Left renal pelvis (tissue), 4 donors: ENCODE measurements around the gene GRK5. TPM values are rescaled to one million over a fixed set of nuclear protein-coding genes. Genes with fewer than 3 reads are reported as not detected.
"Not testable (repeated sequence)": the region's sequence is repeated elsewhere in the genome, so short reads cannot be mapped to it uniquely, and the experiment has no call there.

ENCODE experiments used
- DNase-seq, 4 donors: peaks; one replicate each; pipeline ENCODE4 v3.0.0-alpha.2; 2013; ENCODE audit warnings: low read depth in 4 of 4, low spot score in 3 of 4
- polyA plus RNA-seq, 4 donors: library from polyadenylated mRNA; unstranded; fragments of 120-200 nt; gene quantifications; one replicate each; pipeline ENCODE4 v1.2.1, GENCODE V29; 2013; ENCODE audit not compliant: insufficient read length in 4 of 4

The GRK5 gene
- polyA plus RNA-seq, 4 donors: 14.5 to 35.1 (median 18.2) TPM

DNA sequence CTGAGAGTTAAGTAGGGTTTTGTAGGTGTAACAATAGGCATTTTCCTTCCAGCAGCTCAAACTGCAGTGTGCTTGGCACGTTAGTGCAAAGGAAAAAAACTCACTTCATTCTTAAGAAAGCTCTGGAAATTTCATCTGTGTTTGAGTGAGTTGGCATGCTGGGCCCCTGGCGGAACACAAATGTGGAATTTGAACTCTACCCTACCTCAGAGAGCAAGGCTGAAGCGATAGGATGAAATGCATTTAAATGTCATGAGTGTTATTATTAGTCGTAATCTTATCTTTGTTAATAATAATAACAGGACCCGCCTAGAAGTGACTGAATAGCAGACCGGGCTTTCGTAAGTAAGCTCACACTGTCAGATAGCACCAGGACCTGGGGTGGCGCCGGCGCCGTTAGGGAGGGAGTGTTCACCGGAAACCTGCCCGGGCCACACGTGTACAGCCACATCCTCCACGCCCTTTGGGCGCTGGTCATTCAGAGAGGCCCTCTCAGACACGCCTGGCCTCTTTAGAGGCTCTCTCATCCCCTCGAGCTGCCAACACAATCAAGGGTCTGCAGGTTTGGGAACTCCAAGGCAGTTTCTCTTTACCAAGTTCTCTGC, 63.5 kb downstream of the GRK5 start:
- no peak for DNase-seq

DNA sequence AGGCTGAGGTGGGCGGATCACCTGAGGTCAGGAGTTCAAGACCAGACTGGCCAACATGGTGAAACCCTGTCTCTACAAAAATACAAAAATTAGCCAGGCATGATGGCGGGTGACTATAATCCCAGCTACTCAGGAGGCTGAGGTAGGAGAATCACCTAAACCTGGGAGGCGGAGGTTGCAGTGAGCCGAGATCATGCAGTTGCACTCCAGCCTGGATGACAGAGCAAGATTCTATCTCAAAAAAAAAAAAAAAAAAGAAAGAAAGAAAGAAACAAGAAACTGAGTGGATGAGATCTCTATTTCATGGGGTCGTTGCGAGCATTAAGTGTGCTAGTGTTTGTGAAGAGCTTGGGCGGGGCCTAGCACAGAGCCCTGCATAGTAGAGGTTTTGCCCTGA, 65.0 kb downstream of the GRK5 start:
- DNase-seq: not testable (repeated sequence)

DNA sequence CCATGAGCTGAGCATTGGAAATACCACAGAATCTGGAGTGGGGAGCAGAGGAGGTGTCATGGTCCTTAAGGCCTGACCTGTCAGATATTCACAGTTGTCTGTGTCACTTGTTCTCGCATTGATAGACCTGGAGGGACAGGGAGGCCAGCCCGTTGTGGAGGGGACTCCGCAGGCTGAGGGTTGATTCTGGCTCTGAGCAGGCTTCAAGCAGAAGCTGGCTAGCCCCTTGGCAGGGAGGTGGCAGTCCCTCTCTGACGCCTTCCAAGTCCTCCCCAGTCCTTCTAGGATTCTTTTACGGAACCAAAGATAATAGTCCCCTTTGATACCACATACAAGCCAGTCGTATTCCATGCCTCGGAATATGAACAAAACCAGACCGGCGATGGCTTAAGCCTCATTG, 65.4 kb downstream of the GRK5 start:
- DNase-seq: no peak

DNA sequence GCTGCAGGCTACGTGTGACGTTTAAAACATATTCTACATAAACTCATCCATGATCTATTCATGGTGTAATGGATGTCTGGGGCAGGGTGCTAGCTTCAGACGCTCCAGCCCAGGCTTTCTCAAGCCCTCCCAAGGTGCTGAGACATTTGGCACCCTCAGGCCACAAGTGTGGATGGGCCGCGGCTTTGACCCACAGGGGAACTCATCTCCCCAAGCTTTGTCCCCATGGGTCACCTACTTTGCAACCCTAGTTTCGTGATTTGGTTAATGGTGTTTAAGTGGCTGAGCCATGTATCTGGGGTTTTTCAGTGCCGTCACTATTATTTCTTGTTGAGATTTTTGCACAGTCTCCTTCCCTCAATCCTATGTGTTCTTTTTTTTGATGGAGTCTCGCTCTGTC, 66.0 kb downstream of the GRK5 start:
- DNase-seq: no peak

DNA sequence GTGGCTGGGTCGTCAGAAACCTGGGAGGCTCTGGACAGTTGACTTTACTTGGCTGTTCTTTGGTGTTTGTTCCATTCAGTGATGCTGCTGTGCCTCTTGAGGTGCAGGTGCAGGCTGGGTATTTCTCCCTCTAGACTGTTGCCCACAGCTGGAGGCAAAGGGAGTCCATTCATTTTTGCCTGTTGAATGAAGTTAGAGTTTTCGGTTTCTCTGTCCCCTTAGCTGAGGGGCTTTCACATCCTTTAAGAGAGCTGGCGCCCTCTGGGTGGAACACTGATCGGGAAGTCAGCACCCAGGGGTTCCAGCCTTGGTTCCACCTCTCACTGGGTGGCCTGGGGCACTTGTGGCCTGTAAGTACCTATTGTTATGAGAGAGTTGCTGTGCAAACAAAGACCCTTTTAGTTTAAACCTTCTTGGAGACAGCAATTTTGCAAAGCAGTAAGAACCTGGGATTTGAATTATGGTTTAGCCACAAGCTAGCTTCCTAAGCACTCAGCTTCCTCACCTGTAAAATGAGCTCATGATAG, 67.2 kb downstream of the GRK5 start:
- no peak for DNase-seq

DNA sequence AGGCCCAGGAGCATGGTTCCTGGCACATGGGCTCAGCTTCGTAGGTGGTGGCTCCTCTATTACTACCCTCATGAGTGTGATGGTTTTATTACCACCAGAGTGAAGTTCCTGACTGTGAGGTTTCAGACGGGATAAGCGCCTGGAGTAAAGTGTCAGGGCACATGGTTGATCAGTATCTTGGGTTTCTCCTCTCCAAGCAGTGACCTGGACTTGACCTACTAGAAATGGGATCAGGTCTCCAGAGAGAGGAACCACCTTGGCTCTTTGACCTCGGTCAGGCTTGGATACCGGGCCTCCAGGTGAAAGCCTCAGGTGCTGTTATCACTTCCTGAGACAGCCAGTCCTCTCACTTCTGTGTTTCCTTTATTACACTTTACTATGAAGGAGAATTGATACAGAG, 67.7 kb downstream of the GRK5 start:
- DNase-seq: no peak

DNA sequence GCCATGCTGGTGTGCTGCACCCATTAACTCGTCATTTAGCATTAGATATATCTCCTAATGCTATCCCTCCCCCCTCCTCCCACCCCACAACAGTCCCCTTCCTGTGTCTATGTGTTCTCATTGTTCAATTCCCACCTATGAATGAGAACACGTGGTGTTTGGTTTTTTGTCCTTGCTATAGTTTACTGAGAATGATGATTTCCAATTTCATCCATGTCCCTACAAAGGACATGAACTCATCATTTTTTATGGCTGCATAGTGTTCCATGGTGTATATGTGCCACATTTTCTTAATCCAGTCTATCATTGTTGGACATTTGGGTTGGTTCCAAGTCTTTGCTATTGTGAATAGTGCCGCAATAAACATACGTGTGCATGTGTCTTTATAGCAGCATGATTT, 68.8 kb downstream of the GRK5 start:
- not testable (repeated sequence) for DNase-seq

DNA sequence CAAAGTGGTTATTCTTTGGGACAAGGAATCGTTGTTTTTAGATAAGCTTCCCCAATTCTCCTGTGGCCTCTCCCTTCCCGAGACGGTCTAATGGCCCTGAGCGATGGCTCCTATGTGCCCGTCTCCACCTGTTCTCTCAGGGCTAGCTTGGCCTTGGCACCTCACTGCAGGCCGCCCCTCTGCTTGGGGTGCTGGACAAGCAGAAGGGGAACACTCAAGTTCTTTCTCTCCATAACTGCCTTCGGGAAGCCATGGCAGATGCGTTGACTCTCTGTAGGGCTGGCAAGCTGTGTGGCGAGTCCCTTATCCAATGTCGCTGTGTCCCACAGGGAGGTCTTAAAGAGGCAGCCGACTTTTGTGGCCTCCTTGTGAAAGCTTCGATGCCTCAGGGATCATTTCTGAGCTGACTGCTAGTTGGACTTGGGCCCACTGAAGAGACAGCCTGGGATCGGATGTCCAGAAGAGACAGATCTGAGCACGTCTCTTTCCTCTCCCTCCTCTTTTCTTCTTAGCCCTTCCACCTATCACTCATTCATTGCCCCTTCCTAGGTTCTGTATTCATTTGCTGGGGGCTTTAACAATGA, 70.8 kb downstream of the GRK5 start:
- no peak for DNase-seq

DNA sequence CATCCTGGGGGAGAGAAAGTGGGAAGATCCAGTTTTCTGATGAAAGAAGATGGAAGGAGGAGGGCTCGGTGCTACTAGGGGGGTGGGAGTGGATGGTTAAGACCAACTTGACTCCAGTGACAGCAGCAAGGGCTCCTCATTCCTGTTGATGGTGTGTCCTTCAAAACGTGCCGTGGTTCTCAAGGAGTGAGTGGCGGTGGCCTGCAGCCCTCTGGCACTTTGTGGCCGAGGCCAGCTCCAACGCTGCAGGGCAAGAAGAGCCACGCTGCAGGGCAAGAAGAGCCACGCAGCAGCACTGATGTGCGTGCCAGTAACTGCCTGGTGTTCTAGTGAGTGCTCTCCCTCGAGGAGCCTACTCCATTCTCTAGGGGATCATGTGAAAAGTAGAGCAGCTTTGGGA, 72.1 kb downstream of the GRK5 start:
- no peak for DNase-seq

DNA sequence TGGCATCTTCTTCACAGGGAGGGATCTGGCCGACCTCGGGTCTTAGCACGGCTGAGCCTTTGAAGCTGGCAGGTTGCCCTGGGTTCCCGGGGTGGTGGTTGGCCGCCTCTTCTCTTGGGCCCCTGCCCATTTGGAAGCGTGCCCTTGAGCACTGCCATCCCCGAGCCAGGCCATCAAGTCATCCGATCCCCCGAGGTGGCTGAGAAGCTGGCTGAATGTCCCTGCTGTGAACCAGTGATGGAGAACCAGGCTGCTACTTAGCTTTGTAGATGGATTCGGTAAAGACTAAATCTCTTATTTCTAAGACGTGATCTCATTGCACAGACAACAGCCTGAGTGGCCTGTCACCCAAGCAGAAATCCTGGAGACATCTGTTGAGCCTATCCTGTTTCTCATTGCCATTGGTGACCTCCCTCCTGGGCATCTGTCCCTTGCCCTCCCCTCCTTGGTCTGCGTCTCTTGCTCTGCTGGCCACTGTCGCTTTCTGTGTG, 74.3 kb downstream of the GRK5 start:
- DNase-seq: peak in 1 of 4 donors; percentile 39

DNA sequence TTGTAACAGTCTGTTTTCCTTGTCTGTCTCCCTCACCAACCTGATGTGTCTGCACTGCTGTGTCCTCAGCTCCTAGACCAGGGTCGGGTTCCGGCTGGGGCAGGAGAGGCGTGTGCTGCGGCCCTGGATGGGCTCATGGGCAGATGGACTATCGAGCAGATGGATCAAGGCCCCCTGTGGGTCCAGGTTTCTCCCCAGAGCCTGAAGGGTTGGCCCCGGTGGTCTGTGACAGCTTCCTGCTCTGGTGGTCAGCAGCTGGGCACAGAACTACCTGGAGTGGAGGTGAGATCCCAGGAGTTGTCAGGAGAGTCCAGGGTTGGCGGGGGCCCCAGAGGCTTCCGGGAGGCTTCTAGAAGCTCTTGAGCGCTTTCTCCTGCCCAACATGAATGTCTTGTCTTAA, 75.1 kb downstream of the GRK5 start:
- DNase-seq: no peak

DNA sequence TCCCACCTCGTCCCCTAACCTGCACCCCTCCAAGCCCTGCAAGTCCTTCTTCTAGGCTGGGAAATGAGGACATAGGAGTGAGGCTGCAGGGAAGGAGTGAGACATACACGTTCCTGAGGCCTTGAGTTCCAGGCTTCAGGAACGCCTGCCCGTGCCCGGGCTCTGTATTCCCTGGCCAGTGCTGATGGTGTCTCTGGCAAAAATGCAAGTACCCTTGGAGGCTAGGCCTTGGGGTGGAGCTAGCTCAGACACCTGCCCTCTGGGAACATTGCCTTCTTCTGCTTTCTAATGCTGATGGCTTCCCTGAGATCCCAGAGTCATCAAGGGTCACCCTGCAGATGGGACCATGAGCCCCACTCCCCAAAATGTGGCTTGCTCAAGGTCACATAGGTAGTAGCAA, 76.0 kb downstream of the GRK5 start:
- no peak for DNase-seq

DNA sequence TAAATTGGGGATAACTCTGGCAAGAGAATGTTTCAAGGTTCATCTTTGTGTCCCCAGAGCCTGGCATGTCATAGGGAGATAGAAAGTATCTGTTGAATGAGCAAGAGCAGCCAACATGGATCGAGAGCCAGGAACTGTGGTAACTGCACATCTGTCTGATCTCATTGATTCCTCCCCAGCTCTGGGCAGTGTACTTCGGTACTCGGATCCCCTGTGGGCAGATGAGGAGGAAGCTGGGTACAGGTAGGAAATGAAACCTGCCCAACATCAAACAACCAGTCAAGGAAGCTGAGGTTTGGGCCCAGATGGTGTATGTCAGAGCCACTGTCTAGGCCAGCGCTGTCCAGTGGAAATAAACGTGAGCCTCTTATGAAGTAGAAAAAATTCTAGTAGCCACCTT, 76.4 kb downstream of the GRK5 start:
- DNase-seq: no peak

DNA sequence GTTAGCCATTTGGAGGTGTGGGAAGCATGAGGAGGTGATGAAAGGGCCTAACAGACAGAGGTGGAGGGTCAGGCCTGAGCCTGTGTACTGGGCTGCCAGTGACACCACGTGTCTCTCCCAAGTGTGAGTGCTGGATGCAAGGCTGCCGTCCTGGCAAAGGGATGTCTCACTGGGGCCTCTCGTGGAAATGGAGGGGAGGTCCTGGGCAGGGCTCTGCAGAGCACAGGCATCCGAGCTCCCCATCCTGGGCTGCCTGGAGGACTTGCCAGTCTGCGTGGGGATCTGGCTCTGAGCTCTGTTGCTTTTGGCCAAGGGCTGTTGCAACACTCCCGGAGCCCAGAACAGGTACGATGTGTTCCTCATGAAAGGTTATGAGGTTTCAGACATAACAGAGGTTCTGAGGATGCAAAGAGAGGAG, 77.3 kb downstream of the GRK5 start:
- DNase-seq: no peak

DNA sequence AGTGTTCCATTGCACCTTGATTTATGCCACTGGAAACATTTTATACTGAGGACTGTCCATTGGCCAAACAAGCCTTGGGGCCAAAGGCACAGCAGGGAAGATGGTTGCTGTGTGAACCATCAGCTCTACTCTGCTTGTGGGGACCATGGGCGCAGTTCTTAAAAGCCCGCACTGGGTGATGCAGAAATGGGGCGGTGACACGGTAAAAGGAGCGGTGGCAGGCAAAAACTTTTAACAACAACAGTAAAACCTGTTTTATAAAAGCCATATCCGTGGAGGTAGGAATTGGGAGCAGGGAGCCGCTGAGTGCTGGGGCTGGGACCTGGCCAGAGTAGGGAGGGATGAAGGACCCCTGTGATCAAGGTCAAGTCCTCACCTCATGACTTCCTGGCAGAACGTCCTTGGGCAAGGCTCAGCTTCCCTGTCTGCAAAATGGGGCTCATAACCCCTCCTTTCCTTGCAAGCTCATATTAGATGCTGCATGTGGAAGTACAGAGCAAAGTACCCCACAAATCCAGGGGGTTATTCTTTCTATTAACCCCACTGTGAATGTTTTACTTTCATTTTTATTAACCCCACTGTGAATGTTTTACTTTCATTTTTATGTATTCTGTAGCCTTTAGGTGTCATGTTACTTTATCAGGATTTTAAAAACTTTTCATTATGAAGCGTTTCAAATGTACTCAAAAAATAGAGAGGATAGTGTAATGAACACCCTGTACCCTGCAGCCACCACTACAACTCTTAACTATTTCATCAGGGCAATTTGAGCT, 78.3 kb downstream of the GRK5 start:
- no peak for DNase-seq

DNA sequence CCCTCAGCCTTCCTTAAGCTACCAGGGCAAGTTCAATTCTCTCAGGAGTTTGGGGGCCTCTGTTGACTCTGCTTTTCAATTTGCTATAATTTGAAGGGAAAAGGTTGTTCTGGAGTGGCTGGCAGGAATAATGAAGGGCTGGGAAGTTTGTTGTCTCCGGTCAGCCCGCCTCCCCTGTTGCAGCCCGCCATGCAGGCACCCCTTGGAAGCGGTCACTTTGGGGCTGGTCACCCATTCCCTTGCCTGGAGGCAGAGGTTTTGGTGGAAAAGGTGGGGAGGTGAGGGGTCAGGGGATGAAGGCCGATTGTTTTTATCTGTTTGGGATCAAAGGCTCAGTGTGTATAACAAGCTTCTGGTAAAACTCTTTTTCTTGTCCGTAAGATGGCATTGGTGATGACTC, 79.1 kb downstream of the GRK5 start:
- DNase-seq: no peak

DNA sequence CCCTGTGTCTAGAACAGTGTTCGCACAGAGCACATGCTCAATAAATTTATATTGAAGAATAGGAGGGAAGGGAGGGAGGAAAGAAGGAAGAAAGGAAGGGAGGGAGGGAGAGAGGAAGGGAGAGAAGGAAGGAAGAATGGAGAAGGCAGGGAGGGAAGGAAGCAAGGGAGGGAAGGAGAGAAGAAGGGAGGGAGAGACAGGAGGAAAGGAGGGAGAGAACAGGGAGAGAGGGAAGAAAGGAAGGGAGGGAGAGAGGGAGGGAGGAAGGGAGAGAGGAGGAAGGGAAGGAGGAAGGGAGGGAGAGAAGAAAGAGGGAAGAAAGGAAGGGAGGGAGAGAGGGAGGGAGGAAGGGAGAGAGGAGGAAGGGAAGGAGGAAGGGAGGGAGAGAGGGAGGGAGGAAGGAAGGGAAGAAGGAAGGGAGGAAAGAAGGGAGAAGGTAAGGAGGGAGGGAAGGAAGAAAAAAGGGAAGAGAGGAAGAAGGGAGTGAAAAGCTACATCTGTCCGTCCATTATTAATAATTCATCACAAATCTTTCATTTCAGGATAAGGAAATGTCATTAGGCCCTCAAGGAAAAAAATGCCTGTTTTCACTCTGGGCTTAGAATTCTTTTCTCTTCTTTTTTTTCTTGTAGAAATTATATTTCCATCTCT, 79.7 kb downstream of the GRK5 start:
- no peak for DNase-seq

DNA sequence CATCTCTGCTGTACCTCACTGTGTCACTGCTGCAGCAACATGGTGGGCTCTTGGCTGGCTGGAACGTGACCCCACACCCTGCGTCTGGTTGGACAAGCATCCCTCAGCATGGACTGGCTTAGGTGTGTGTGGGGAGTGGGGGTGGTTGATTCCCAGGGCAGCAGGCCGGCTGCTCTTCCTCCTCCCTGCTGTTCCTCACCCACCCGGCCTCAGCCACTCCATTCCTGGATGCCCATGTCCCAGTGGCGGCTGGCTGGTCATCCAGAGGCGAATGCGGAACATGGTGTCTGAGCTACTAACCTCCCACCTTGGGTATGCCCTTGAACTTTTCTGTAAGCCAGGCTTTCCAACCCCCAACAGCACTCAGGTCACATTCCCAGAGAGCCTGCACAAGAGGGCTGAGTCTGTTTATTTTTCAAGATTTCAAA, 81.2 kb downstream of the GRK5 start:
- no peak for DNase-seq

DNA sequence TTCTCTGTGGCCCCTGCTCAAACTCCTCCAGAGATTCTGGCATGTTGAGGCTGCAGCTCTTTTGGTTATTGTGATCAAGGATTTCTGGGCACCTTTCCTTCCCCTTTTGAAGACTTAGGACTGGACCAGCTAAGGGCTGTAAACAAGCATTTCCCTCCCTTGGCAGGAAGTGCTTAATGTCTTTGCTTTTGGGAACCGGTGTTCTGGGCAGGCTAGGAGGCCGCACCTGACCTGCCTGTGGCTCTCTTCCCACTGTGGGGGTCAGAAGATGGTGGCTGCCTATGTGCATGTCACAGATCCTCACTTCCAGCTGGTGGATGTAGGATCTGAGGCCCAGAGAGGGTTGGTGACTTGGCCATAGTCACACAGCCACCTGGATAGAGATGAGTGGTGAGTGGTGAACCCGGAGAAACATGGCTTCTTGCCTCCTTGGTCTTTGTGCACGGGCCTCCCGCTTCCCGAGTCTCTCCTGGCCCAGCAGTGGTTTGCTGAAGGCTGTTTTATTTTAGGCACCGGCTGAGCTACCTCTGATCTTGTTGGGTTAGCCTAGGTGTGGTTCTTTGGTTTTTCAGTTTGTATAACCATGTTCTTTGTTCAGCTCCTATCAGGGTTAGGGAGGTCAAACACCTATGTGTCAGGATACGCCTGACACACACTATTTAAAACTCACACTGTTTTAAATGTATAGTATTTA, 82.0 kb downstream of the GRK5 start:
- no peak for DNase-seq

DNA sequence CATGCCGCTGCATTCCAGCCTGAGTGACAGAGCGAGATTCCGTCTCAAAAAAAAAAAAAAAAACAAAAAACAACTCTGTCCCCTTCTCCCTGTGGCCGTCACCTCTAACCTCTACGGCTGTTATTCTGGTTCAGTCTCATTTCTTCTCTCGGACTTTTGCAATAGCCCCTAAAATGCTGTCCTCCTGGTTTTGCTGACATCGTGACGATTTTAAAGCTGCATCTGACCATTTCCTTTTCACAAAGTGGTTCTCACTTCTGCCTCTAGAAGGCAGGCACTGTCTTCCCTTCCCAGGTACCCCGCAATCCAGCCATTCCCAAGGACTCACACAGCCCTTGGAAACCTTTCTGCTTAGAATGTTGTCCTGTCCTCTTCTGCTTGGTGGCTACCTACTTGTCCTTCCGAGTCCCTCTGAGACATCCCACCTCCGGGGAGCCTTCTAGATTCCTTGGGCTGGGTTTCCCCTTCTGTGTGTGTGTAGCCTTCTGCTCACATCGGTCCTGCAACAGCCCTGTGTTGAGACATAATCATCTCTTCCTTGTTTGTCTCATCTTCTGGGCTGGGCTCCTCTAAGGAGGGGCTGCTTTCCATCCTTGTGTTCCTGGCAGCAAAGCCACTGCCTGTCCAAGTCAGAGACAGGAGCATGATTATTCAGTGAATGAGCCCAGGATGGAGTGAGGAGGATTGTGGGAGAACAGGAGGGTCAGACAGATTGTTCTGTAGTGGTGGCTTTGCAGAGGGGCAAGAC, 83.1 kb downstream of the GRK5 start:
- no peak for DNase-seq
